Cerebellar cortex (tissue), 1 donor: Measurements from ENCODE around the gene ACKR2.
"Not testable (repeated sequence)": the region's sequence is repeated elsewhere in the genome, so short reads cannot be mapped to it uniquely, and the experiment has no call there.

ENCODE experiments used
- DNase-seq: peaks from one replicate; pipeline ENCODE4 v3.0.0-alpha.2; 2015; ENCODE audit warnings: low spot score

ACKR2 gene

DNA sequence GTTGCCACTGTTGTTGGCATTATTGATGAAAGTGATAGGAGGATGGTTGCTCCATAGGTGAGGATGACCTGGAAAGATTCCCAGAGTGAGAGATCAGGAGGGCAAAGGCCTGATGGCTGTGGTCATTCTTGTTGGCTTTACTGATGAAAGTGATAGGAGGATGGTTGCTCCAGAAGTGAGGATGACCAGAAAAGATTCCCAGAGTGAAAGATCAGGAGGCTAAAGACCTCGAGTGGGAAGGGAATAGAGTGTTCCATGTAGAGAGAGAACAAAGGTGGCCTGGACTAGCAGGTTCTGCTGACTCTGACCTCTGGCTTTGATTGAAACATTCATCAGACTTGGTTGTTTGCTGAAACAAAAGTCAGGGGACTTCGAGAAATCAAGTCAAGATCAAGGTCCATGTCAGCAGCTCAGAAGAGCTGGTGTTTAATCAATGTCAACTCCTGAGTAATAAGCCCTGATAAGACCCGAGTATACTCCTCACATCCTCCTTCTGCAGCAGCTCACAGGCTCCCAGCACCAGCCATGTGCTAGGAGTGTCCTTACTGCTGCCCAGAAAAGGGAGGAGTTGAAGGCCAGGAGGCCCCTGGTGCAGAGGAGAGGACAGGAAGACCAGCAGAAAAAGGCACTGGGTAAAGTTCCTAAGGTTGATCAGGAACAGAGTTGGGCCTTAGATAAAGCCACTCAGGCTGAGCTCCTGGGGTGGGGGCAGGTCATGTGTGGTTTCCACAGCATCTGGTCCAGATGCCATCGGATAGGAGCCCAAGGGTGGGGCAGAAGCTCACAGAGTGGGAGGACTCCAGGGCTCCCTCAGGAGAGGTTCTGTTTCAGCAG lies 46.5 kb downstream of the ACKR2 start:
- DNase-seq = no peak

DNA sequence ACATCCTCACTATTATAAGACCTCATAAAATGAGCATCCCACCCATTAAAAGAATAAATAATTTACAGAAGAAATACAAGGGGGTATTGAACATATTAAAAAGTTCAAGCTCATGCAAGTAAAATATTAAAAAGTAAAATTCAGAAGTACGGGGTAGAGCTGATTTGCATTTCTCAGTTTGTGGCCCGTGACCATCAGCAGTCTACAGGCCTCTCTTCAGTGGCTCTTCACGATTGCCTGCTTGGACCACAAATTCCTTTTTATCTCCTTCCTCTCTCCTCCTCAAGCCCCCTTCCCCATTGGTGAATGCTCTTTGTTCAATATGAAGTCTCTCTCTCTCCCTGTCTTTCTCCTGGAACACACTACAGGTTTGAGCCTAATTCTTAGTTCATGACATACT lies 47.3 kb downstream of the ACKR2 start:
- no peak for DNase-seq

DNA sequence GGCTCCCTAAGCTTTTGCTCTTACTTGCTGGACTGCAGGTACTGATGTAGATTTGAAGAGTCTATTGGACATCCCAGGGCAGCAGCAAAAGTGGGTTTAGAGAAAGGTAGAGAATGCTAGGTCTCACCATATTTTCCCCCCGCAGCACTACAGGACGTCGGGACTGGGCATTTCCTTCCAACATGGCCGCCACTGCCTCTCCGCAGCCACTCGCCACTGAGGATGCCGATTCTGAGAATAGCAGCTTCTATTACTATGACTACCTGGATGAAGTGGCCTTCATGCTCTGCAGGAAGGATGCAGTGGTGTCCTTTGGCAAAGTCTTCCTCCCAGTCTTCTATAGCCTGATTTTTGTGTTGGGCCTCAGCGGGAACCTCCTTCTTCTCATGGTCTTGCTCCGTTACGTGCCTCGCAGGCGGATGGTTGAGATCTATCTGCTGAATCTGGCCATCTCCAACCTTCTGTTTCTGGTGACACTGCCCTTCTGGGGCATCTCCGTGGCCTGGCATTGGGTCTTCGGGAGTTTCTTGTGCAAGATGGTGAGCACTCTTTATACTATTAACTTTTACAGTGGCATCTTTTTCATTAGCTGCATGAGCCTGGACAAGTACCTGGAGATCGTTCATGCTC lies 55.2 kb downstream of the ACKR2 start:
- DNase-seq = no peak

DNA sequence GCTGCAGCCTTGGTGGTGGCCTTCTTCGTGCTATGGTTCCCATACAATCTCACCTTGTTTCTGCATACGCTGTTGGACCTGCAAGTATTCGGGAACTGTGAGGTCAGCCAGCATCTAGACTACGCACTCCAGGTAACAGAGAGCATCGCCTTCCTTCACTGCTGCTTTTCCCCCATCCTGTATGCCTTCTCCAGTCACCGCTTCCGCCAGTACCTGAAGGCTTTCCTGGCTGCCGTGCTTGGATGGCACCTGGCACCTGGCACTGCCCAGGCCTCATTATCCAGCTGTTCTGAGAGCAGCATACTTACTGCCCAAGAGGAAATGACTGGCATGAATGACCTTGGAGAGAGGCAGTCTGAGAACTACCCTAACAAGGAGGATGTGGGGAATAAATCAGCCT lies 56.0 kb downstream of the ACKR2 start:
- DNase-seq = no peak

DNA sequence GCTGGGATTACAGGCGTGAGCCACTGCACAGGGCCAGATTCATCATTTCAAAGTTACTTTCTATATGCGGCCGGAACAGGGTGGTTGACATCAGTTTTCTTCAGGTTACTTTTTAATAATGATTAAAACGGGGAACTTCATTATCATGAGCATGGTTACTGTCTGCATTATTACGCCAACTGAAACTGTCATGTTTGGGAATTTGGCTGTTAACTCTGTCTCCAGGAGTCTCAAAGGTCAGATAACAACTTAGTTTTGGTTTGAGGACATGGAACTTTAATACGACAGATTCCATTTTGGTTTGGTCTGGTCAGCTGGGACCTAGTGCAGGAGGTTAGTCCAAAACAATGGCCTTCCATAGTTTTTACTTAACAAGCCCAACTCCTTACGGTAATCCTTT lies 57.9 kb downstream of the ACKR2 start:
- no peak for DNase-seq

DNA sequence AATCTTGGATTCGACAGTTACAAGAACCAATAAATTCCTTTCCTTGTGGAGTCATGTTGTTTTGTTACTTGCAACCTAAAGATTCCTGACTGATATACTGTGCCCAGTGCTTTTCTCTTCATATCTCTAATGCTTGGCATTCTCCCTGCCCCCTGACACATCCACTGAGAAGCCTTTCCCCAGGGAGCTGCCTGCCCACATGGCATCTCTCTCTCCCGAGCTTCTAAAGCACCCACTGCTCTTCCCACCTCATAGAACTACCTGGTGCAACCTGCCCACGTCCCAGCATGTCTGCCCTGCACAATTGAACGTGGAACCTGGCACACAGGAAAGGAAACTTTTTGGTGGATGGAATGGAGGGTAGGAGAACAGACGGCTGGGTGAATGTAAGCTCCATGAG lies 59.6 kb downstream of the ACKR2 start:
- no peak for DNase-seq

DNA sequence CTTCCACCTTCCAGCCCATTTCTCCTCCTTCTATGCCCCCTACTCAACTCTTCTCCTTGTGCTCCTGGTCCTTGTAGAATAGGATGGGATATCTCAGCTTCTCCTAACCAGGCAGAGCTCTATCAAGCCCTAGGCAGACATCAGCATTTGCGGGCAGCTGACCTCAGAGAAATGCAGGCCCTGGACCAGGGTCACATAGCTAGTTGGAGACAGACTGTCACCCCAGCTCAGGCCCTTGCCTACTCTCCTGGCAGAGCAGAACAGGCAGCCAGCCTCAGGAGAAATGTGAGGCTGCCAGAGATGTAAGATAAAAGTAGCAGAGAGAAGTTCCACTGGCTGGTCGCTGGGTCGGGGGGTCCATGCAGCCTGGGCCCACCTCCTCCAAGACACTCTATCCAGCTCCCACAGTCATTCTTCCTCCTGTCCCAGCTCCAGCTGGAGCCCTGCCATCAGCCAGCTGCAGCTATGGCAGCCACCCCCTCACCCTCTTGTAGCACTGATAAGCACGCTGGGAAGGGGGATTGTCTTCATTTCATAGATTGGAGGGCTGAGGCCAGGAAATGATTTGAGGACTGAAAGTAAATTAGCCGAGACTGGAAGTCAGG lies 62.4 kb downstream of the ACKR2 start:
- no peak for DNase-seq

DNA sequence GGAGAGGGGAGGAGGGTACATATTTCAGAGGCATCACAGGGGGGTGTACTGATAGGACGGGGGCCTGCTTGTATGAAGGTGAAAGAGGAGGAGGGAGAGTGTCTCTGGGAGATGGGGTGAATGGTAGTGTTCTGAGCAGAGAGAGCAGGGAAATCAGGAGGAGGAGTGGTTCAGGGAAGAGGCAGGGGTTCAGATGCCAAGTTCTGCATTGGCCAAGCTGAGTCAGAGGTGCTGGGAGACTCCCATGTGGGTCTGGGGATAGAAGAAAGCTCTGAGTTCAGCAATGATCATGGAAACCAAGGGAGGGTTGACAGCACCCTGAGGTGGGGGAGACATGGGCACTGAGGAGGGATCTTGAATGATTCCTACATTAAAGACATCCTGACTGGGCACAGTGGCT lies 63.5 kb downstream of the ACKR2 start:
- no peak for DNase-seq

DNA sequence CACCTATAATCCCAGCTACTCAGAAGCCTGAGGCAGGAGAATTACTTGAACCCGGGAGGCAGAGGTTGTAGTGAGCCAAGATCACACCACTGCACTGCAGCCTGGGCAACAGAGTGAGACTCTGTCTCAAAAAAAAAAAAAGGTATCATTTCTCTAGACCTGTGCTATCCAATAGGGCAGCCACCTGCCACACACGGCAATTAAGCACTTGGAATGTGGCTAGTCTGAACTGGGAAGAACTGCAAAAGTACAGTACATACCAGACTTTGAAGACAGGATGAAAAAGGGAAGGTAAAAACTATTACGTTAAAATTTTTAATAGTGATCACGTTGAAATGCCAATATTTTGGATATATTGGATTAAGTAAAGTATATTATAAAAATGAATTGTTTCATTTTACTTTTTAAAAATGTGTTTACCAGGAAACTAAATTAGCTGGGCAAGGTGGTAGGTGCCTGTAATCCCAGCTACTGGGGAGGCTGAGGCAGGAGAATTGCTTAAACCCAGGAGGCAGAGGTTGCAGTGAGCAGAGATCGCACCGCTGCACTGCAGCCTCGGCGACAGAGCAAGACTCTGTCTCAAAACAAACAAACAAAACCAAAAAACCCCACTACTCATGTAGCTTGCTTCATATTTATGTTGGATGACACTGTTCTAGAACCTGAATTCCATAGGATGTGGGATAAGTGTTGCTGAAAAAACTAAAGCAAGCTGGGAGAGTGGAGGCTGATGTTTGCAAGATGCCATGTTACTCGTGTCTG lies 64.2 kb downstream of the ACKR2 start:
- no peak for DNase-seq

DNA sequence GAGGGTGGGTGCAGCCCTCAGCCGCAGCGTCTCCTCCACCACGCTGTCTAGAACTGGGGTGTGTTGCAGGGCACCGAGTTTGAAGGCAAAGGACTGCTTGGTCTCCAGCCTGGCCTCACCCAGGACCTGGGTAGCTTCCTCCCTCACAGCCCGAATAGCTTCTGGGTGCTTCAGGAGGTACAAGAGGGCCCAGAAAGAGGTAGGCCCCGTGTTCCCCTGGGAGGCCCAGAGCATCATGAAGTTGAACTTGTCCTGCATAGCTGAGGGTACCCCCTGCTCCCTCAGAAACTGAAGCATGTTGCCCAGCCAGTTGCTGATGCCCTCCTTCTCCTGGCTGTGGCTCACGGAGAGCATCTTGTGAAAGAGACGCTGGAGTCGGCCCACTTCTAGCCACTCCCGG lies 65.5 kb downstream of the ACKR2 start:
- DNase-seq = no peak

DNA sequence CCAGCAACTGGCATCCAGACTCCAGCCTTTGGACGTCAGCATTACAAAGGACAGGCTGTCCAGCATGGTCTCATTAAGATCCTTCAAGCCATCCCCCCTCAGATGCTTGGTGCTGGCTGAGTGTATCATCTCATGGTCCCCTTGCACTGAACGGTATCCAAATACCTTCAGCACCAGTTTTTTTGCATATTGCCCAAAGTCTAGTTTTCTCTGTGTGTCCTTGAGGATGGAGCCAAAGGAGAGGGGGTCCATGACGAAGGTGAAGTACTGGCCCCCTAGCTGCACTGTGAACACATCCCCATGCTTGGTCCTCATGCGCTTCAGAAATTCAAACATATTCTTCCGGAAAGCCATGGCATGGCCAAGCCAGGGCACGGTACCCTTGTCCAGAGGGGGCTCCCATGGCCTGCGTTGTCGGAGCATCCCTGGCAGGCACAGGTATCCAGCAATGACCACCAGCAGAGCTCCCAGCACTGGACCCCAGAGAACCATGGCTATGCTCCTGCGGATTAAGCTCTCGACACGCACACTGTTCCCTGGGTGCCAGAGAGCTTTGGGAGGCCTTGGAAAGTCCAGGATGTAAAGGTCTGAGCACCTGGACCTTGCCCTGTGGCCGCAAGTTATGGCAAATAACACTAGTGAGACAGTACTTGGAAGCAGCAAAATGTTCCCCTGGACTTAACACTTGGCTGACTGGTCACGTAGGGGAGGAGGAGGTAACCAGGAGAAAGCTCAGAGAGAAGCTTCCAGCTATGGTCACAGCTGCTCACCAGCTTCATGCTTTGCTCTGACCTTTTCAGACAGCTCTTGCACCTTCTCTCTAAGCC lies 66.3 kb downstream of the ACKR2 start, which contains the start of gene CYP8B1:
Gene CYP8B1, minus strand, starts transcription at position 555 of the 827 bp plus-strand sequence. Its CDS starts 63 bp downstream, at position 492.
- DNase-seq = no peak

DNA sequence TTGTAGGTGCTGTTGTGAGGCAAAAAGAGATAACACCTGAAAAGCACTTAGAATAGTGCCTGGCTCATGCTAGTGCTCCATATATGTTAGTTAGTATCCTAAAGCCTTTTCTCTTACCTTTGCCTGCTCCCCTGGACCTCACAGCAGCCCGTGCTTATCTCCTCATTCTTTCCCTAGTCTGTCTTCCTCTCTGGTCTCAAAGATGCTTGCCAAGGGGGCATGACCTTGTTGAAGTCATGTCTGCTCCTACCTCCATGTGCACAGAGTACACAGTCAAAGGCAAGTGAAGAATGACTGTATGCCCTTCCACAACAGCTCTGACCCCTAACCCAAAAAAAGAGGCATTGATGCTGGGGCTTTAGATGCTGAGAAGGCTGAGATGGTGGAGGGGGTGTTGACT lies 67.2 kb downstream of the ACKR2 start:
- no peak for DNase-seq

DNA sequence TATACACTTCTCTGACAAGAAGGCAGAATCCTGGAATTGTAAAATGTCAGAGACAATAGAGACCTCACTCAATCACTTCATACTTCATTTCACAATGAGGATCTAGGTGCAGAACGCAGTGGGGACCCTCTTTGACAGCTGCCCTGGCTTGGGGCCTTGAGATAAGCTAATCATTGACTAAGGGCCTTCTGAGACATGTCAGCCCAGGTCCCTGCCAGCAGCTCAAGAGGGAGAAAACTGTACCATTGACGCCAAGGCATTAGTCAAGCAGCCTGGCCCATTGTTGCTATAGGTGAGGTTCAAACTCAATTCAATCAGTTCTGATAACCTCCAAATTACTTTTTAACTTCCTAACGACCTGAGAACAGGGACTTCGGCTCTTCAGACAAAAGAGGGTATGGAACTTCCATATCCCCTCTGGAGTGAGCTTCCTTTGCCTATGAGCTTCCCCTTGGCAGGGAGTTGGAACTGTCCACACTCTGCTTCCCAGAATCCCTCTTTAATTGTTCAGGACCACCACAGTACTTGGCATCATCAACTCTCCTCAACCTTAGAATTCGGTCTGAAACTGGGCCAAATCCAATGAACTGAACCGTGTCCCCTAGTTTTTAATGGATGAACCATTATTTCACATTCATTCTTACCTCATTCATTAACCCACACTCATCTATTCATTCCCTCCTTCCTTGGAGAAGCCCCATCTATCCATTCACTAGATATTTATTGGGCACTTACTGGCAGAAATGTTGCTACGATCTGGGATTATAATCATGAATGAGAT lies 67.9 kb downstream of the ACKR2 start:
- DNase-seq = no peak

DNA sequence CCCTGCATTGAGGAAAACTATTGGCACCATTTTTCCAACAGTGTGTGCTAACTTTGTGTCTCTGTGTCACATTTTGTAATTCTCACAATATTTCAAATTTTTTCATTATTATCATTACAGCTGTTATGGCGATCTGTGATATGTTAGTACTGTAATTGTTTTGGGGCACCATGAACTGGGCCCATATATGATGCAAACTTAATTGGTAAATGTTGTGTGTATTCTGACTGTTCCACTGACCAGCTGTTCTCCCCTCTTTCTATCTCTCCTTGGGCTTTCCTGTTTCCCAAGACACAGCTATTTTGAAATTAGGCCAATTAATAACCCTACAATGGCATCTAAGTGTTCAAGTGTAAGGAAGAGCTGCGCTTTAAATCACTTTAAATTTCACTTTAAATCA lies 68.6 kb downstream of the ACKR2 start:
- no peak for DNase-seq

DNA sequence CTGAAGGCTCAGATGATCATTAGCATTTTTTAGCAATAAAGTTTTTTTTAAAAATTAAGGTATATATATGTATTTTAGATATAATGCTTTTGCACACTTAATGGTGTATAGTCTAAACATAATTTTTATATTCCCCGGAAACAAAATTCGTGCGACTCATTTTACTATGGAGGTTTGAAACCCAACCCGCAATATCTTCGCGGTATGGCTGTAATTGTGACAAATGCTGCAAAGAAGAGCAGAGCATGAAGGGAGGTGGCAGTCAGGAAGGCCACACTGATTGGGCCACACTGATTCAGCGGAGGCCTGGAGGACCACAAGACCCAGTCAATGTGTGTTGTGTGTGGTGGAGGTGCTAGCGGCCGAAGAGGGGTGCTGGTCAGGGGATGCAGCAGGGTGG lies 70.9 kb downstream of the ACKR2 start:
- DNase-seq = peak; percentile 2

DNA sequence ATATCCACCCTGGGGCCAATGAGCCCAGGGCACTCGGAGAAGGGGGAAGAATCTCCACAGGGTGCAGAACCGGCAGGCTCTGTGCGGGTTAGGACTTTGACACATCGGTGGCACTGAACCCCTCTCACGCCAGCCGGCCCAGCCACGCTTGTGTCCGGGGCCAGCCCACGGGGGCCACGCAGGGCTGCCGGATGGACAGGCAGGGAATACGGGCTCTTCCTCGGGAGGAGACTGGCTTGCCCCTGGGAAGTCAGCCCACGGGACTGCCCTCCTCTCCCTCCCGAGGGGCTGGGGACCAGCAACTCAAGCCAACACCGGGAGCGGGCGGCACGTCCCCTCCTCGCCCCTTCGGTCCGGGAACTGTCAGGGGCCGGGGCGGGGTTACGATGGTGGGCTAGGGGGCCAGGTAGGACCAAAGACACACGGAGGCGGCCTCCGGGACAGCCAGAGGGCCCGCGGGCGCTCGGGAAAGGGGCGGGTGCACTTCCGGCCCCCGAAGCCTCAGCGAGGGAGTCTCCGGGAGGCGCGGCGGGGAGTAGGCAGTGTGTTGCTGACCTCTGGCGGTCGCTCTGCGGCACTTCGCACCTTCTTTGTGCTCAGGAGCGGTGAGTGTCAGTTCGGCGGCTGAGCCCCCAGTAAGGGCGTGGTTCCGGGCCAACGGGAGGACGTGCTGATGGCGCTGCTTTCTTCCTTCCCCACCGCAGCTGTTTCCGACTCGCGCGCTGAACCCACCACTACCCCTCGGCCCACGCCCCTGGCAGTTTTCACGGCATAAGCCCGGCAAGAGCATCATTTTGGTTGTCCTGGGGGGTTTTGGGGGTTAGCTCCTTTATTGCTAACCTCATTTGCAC lies 71.6 kb downstream of the ACKR2 start:
- peak; percentile 72 for DNase-seq

DNA sequence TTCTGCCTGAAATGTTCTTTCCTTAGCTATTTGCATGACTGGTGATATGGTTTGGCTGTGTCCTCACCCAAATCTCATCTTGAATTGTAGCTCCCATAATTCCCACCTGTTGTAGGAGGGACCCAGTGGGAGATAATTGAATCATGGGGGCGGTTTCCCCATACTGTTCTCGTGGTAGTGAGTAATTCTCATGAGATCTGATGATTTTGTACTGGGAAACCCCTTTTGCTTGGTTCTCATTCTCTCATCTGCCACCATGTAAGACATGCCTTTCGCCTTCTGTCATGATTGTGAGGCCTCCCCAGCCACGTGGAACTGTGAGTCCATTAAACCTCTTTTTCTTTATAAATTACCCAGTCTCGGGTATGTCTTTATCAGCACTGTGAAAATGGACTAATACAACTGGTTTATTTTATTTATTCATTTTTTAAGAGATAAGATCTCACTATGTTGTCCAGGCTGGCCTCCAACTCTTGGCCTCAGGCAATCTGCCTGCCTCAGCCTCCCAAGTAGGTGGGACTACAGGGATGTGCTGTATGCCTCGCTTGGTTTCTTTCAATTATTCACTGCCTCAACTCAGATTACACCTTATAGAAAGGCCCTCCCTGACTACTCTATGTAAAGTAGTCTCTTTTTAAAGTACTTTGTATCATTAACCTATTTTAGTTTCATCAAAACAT lies 74.1 kb downstream of the ACKR2 start:
- DNase-seq = not testable (repeated sequence)

DNA sequence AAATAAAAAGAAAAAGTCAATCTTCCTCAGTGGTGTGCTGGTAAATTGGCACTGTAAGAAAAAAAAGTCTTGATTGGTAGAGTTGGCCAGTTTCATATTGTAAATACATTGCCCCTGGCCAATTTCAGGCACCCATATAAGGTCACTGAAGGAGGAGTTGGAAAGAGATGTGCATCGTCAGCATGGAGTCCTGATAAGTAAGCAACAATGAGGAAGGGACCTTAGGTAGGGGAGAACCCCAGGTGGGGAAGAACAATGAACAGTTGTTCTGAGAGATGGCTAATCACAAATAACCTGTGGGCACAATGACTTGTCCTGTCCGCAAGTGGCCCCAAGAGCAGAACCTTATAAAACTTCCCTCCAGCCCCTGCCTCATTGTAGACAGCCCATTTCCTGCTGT lies 75.1 kb downstream of the ACKR2 start:
- no peak for DNase-seq

DNA sequence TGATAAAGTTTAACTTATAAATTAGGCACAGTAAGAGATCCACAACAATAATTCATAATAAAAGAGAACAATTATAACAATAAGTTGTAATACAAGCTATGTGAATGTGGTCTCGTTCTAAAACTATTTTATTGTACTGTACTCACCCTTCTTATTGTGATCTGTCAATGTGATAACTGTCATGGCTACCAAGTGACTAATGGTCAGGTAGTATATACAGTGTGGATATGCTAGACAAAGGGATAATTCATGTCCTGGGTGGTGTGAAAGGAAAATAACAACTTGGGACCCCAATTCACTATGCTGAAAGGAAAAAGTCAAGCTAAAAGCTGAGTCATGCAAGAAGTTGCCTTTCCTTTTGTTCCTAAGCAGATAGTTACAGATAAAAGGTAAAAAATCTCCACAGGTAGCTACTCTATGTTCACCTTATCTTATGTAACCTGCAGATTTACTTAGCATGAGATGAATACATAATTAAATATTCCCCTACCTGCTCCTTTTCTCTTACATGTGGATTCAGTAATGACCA lies 77.1 kb downstream of the ACKR2 start:
- no peak for DNase-seq
